ENCODE data around the gene RC3H2. TPM values are rescaled to one million over a fixed set of nuclear protein-coding genes. Genes with fewer than 3 reads are reported as not detected.

The RC3H2 gene, protein sequence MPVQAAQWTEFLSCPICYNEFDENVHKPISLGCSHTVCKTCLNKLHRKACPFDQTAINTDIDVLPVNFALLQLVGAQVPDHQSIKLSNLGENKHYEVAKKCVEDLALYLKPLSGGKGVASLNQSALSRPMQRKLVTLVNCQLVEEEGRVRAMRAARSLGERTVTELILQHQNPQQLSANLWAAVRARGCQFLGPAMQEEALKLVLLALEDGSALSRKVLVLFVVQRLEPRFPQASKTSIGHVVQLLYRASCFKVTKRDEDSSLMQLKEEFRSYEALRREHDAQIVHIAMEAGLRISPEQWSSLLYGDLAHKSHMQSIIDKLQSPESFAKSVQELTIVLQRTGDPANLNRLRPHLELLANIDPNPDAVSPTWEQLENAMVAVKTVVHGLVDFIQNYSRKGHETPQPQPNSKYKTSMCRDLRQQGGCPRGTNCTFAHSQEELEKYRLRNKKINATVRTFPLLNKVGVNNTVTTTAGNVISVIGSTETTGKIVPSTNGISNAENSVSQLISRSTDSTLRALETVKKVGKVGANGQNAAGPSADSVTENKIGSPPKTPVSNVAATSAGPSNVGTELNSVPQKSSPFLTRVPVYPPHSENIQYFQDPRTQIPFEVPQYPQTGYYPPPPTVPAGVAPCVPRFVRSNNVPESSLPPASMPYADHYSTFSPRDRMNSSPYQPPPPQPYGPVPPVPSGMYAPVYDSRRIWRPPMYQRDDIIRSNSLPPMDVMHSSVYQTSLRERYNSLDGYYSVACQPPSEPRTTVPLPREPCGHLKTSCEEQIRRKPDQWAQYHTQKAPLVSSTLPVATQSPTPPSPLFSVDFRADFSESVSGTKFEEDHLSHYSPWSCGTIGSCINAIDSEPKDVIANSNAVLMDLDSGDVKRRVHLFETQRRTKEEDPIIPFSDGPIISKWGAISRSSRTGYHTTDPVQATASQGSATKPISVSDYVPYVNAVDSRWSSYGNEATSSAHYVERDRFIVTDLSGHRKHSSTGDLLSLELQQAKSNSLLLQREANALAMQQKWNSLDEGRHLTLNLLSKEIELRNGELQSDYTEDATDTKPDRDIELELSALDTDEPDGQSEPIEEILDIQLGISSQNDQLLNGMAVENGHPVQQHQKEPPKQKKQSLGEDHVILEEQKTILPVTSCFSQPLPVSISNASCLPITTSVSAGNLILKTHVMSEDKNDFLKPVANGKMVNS
- 10 to 100 TPM; 38.0 to 46.9 (median 46.1) TPM for polyA plus RNA-seq (ENCODE audit: insufficient read length in 4 of 4)

DNA sequence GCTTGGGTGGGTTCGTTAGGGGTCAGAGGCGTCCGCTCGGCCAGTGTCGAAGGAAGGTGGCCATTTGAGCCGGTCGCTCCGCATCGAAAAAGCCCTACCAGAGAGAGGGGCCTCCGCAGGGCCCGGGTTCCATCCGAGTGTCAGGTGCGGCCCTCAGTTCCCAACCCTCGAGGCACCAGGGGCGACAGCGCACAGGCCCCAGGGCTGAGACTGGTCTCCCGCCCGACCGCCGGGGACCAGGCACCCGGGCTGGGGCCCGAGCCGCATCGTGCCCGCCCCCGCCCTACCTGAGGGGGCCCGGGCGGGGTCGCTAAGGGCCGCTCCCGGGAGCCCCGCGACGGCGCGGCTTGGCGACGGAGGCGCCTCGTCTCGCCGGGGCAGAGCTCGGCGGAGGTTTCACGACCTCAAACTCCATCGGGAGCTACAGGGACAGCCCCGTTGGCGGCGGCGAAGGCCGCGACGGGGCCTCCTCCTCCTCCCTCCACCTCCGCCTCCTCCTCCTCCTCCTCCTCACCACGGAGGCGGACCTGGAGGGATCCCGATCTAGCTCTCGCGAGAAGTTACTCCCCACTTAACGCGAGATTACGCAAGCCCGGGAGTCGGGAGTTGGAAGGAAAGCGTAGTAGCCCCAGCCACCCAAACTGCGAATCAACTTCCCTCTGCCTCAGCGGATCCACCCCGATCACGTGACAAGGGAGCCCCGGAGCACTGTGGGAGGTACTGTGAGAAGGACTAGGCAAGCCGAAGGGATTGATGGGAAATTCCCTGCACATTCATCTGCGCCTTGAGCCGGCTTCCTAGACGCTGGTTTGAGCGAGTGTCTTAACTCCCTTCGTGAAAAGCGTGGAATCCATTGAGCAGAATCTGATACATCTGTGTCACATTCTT lies at the start of gene RC3H2:
Gene RC3H2, minus strand, starts transcription at position 537 of the 888 bp plus-strand sequence. CDS start 7,850 bp downstream, outside the sequence.
- peak; percentile 95 to 100 (median 100) for DNase-seq (ENCODE audit: low read depth in 4 of 4, low spot score in 3 of 4)

DNA sequence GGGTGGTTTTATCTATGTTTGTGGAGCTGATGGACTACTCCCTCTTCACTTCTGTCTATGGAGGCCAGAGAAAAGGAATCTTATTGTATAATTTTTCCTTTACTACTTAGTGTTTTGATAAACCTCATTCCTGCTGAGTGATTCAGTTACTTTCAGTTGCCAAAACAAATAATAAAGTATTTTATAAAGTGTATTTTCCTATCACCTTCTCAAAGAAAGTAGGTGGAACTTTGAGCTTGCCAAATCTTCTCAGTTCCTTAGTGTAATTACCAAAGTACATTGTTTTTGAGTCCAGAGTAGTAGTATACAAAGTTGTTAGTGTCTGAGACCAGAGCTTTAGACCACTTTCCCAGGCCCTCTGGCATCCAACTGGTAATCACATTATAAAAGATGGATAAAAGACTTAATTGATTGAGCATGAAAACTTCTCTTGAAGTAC lies 49.1 kb upstream of the RC3H2 start:
- no peak for DNase-seq (ENCODE audit: low read depth in 4 of 4, low spot score in 3 of 4)

DNA sequence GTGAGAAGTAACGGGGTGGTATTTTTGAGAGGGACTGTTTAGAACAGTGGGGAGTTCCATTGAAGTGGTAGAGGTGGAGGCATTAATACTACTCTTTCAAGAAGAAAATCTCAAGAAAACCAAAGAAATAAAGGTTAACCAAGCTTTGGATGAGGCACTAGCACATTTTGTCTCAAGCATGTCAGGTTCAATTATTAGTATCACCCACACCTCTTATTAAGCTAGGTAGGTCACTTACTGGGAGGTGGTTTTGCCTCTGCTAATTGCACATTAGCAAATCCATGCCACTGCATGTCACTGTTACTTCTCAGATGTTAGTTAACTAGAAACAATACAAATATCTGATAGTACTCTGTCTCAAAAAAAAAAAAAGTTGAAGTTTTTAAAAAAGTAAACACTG lies 45.9 kb upstream of the RC3H2 start:
- DNase-seq (ENCODE audit: low read depth in 4 of 4, low spot score in 3 of 4), result no peak

DNA sequence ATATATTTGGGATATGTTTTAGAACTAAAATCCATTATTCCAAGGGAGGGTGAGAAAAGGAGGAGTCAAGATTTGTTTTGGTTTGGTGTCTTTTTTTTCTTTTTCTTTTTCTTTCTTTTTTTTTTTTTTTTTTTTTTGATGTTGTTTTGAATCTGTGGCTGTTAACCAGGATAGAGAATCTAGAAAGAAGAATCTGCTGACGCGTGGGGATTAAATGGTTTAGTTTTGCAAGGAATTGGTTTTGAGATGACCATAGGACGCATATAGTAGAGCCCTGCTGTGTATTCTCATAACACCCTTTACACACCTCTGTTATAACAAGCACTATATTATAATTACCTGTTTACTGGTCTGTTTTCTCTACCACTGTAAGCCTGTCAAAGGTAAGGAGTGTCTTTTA lies 45.1 kb upstream of the RC3H2 start:
- DNase-seq (ENCODE audit: low read depth in 4 of 4, low spot score in 3 of 4), result no peak

DNA sequence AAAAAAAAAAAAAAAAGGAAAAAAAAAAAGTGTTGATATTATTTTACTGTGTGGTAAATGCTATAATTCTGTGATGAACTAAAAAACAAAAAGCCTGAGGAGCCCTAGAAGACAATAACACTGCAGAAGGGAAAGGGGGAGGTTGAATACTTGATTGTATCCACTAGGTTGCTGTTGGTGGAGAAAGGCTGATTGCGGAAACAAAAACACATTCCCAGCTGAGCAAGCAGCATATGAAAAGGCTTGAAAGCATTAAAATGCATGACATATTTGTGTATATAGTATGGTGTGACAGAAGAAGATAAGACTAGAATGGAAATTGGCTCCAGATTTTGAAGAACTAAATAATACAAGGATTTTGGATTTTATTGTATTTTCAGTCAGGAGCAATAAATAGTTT lies 44.5 kb upstream of the RC3H2 start:
- no peak for DNase-seq (ENCODE audit: low read depth in 4 of 4, low spot score in 3 of 4)

DNA sequence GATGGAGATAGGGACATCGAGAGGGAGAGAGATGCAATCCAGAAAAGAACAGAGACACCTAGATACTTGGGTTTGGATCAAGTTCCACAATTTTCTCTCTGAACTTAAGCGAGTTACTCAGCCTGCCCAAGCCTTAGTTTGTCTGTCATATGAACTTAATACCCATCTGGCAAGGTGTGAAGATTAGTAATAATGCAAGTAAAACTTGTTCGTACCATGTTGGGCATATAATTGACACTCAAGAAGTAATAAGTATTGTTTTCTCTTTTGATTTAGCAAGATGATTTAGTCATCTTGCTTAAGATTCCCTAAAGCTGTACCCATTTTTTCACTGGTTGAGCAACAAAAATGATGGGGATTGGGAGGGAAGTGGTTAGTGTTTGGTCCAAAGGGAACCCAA lies 43.2 kb upstream of the RC3H2 start:
- no peak for DNase-seq (ENCODE audit: low read depth in 4 of 4, low spot score in 3 of 4)

DNA sequence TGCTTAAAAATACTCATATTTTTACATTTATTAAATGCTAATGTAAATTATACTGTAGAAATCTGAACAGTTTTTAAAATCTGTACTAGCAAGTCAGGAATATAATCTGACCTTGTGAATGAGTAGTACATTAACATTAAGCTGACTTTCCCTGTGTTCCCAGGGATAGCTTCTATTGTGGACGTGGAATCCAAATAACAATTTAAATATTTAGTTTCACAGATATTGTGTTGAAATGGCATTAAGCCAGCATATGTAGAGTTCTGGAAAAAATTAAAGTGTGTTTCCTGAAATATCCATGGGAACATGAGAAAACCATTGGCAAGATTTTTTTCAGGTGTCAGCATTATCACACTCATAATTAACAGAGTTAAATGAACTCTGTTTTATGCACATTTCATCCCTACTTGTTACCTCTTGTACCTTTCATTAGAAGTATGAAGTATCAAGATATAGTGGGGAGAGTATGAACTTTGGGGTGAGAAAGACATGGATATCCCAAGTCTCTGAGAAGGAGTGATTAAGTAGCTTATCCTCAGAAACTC lies 41.4 kb upstream of the RC3H2 start:
- DNase-seq (ENCODE audit: low read depth in 4 of 4, low spot score in 3 of 4), result no peak

DNA sequence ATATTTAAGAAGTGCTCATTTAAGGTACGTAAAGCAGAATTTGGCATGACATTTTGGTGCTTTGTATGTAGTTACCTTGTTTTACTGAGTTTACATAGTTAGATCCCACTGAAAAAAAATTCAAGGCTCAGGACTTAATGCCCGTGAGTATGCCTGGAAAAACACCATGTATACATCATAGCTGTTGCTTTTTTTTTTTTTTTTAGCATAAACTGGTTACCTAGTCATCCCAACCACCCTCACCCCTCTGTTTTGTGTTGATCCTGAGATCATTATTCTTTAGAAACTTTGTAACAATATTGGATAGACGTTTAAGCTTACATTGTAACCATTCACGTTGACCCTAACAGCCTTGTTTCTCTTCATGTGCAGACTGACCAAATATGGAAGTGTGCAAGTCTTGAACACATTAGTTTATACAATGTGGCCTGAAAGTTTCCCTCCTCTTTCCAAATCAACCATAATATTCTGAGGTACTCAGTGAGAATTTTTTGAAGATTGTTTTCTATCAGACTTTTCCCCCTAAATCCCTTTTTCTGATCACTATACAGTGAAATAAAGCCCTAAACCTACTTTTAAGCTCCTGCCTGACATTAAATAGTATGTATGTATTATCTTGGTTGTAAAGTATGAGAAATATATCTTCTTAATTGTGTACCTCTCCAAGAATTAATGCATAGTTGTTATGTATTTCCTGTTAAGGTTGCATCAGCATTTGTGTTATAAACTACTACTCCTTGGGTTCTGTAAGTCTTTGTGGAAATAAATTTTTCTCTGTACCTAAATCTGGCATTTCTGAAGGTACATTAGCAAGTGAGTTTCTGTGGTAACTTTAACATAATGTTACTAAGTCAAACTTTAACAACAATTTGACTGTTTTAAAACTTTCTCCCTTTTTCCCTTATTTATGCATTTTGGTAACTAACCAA lies 40.1 kb upstream of the RC3H2 start:
- no peak for DNase-seq (ENCODE audit: low read depth in 4 of 4, low spot score in 3 of 4)

DNA sequence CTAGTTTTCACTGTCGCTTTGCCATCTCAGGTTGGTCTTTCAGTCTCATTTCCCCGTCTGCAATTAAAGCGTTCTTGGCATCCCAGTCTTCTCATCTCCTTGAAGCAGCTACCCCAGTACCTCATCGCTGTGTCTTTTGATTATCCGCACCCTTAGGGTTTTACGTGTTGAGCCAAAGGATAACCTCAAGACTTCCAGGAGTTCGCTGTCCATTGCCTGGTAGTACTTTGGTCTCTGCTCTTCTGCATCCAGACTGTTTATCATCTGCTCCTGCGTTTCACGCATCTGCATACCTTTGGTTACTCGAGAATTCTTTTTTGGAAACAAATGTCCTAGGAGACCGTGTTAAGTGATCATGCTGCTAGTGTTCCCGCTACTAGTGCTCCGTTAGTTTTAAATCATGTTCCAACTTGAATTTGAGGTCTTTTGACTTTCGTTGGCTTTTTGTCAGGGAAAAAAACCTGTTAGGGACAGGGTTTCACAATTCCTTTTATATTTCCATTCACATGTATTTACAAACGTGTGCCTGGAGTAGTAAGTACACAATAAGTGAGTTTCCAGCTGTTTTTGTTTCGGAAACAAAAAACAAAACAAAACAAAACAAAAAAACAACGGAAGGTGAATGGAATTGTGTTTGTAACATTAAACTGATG lies 36.5 kb upstream of the RC3H2 start:
- no peak for DNase-seq (ENCODE audit: low read depth in 4 of 4, low spot score in 3 of 4)

DNA sequence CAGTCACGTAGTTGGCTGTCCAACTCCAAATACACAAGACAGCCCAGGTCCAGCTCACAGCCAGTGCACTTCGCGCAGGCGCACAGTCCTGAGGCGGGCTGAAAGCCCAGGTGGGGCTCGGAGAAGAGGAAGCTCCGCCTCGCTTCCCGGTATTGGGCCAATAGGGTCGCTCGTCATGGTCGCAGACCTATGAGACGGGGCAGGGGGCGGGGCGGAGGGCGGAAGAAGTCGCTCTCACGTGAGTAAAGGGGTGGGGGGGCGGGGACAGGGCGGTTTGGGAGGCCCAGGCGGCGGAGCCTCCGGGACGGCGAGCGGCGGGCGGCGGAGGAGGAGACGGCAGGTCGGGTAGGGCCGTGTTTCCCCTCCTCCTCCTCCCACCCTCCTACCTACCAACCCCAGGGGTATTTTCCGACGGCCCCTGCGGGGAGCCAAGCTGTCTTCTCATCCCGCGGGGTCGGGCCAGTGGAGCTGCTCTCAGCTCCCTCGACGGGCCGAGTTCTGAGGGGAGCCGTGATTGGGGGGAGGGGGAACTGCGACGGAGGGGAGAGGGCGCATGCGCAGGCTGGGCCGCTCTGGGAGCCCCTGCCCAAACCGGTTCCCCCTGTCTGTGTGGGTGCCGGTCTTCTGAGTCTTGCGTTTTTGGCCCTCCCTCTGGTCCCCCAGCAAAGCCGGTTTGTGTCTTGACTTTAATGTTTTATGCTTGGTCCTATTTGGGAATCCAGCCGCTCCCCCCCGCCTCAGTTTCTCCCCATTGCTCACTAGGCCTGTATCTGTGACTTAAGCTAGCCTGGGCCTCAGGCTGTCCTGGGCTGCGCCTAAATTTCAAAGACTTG lies 35.8 kb upstream of the RC3H2 start, which contains the start of gene RABGAP1:
Gene RABGAP1, plus strand, starts transcription at position 272 of the 833 bp plus-strand sequence. CDS start 16,040 bp downstream, outside the sequence.
- DNase-seq (ENCODE audit: low read depth in 4 of 4, low spot score in 3 of 4), result peak; percentile 93 to 98 (median 97)

DNA sequence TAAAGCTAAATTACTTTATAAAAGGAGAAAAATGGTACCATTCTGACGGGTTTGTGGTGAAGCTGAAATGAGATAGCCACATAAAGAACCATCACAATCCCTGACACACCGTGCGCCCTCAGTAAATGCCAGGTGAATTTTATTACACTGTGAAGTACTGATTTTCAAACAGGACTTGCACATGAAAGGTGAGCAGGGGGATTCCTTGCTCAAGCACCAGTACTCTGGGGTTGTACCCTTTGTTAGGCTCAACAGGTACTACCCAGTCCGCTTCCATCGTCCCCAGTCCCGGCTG lies 35.2 kb upstream of the RC3H2 start:
- DNase-seq (ENCODE audit: low read depth in 4 of 4, low spot score in 3 of 4), result no peak

DNA sequence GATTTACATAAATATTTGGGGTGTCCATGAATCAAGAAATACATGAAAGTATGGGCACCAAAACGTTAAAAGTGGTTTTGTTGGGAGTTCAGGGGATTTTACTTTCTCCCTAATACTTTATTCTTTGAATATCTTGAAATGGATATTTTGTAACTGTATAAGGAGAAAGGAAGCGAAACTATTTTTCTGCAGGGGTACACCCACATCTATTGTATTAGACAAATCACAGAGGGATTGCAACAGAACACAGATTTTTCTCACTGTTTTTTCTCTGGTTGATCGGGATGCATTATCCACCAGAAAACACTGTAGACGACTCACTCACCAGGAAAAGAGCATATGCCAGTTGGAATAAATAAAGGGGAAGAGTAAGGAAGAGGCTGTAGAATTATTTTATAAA lies 34.4 kb upstream of the RC3H2 start:
- no peak for DNase-seq (ENCODE audit: low read depth in 4 of 4, low spot score in 3 of 4)

DNA sequence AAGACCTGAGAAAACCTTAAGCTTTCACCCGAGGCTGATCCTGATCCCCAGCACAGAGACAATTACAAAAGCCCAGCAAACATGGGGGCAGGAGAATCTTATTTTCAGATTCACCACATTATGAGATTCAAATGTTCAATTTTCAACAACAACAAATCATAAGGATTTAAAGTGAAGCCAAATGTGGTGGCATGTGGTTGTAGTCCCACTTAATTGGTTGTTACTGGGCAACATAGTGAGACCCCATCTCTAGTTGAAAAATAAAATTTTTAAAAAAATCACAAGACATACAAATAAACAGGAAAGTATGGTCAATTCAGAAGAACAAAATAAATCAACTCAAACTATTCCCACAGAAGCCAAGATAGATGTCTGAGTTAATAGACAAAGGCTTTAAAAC lies 31.7 kb upstream of the RC3H2 start:
- DNase-seq (ENCODE audit: low read depth in 4 of 4, low spot score in 3 of 4), result no peak

DNA sequence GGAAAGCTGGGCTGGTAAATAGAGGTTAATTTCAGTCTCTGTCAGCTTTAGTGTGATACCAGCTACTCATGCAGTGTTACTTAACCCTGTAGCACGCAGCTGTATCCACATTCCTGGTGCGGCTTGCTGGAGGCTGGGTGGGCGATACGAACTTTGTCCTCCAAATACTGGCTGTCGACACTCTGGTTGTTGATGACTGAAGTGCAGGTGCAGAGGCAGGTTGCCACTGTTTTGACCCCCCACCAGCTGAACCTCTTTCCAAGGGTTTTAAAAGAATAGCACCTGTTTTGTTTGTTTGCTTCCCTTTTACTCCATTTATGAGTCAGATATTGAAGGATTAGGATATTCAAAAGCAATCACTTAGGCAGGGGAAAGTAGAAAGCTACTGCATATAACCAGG lies 31.3 kb upstream of the RC3H2 start:
- no peak for DNase-seq (ENCODE audit: low read depth in 4 of 4, low spot score in 3 of 4)

DNA sequence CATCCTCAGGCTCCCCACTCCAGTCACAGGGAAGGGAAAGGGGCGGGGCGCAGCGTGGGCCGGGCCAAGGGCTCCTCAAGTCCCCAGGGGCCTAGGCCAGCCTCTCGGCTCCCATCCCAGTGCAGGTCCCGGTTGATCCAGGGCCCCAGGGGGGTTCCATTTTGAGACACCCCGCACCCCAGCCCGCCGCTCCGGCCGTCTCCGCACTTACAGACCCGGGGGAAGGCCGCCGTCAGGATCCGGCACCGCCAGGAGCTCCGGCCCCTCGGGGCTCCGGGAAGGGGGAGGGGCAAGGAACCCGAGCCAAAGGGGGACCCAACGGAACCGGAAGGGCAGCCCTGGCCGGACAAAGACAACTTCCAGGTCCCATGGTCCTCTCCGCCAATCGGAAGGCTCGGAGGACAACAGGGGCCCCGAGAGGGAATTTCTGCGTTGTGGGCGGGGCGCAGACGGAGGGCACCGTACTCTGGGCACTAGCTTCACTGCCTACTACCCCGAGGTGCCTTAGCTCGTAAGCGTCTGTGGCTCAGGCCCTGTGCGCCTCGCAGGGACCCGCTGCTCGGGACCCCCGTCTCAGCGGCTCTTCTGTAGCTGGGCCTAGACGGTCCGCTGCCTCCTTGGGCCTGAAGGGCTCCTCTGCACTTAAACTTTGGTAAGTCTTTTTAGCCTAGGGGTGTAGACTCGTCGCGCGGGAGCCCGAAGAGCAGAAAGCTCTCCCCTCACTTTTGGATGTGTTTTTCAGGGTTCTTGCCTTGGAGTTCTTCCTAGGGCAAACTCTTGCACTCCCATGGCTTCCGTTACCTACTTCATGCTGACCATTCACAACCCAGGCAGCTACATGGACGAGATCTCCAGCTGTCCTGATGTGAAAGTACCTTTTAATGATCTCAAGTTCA lies 26.3 kb upstream of the RC3H2 start, which contains the start of gene ZBTB26:
Gene ZBTB26, minus strand, starts transcription at position 287 of the 896 bp plus-strand sequence. CDS start 11,578 bp downstream, outside the sequence.
- DNase-seq (ENCODE audit: low read depth in 4 of 4, low spot score in 3 of 4), result peak; percentile 86 to 91 (median 88)
